ENCODE measurements around the gene BMPR1B.
"Not testable (repeated sequence)": the region's sequence is repeated elsewhere in the genome, so short reads cannot be mapped to it uniquely, and the experiment has no call there.

The BMPR1B gene

GRCh38 chr4:94833394-94833793 is 75.6 kb downstream of the BMPR1B start:
- DNase-seq (ENCODE audit: low spot score) = no peak

- DNase-seq (ENCODE audit: low spot score) = no peak
Observed at GRCh38 chr4:94834501-94834900, 76.7 kb downstream of the BMPR1B start.

GRCh38 chr4:94841166-94841863 is 83.6 kb downstream of the BMPR1B start:
- not testable (repeated sequence) for DNase-seq (ENCODE audit: low spot score)

GRCh38 chr4:94841864-94842221 is 84.1 kb downstream of the BMPR1B start:
- no peak for DNase-seq (ENCODE audit: low spot score)

GRCh38 chr4:94843216-94843615 is 85.5 kb downstream of the BMPR1B start:
- no peak for DNase-seq (ENCODE audit: low spot score)

GRCh38 chr4:94848326-94848725 is 90.6 kb downstream of the BMPR1B start:
- DNase-seq (ENCODE audit: low spot score) = no peak

GRCh38 chr4:94849901-94850300 is 92.1 kb downstream of the BMPR1B start:
- DNase-seq (ENCODE audit: low spot score) = no peak

GRCh38 chr4:94852616-94853015 is 94.9 kb downstream of the BMPR1B start:
- DNase-seq (ENCODE audit: low spot score) = no peak

- DNase-seq (ENCODE audit: low spot score) = no peak
Observed at GRCh38 chr4:94856030-94856429, 98.3 kb downstream of the BMPR1B start.

- no peak for DNase-seq (ENCODE audit: low spot score)
Observed at GRCh38 chr4:94870146-94870545, 112.4 kb downstream of the BMPR1B start.

- no peak for DNase-seq (ENCODE audit: low spot score)
Observed at GRCh38 chr4:94871644-94872305, 114.0 kb downstream of the BMPR1B start.

GRCh38 chr4:94877973-94878372 is 120.2 kb downstream of the BMPR1B start:
- DNase-seq (ENCODE audit: low spot score) = no peak

- DNase-seq (ENCODE audit: low spot score) = no peak
Observed at GRCh38 chr4:94880956-94881355, 123.2 kb downstream of the BMPR1B start.

- DNase-seq (ENCODE audit: low spot score) = no peak
Observed at GRCh38 chr4:94882756-94883155, 125.0 kb downstream of the BMPR1B start.

- DNase-seq (ENCODE audit: low spot score) = no peak
Observed at GRCh38 chr4:94887027-94887426, 129.3 kb downstream of the BMPR1B start.

GRCh38 chr4:94889523-94889922 is 131.8 kb downstream of the BMPR1B start:
- no peak for DNase-seq (ENCODE audit: low spot score)

GRCh38 chr4:94889946-94890345 is 132.2 kb downstream of the BMPR1B start:
- no peak for DNase-seq (ENCODE audit: low spot score)

- DNase-seq (ENCODE audit: low spot score) = no peak
Observed at GRCh38 chr4:94890579-94890978, 132.8 kb downstream of the BMPR1B start.

- peak; percentile 2 for DNase-seq (ENCODE audit: low spot score)
Observed at GRCh38 chr4:94892051-94892450, 134.3 kb downstream of the BMPR1B start.

GRCh38 chr4:94895081-94895480 is 137.3 kb downstream of the BMPR1B start:
- no peak for DNase-seq (ENCODE audit: low spot score)

GRCh38 chr4:94897023-94897422 is 139.3 kb downstream of the BMPR1B start:
- no peak for DNase-seq (ENCODE audit: low spot score)

- DNase-seq (ENCODE audit: low spot score) = no peak
Observed at GRCh38 chr4:94905511-94905910, 147.8 kb downstream of the BMPR1B start.

GRCh38 chr4:94909645-94910044 is 151.9 kb downstream of the BMPR1B start:
- DNase-seq (ENCODE audit: low spot score) = no peak

- DNase-seq (ENCODE audit: low spot score) = no peak
Observed at GRCh38 chr4:94911106-94911505, 153.4 kb downstream of the BMPR1B start.
